DND-41 (cell line): ENCODE results near the gene KLF16.
A peak's percentile ranks its signal among the peaks of the same experiment; 100 is the strongest.
"Not testable (repeated sequence)": the region's sequence is repeated elsewhere in the genome, so short reads cannot be mapped to it uniquely, and the experiment has no call there.

ENCODE experiments used
- ATAC-seq: fragments of 200-7000 bp; cut with Tn5 transposase; 3 replicates; pipeline ENCODE4 v1.9.1; 2021; ENCODE audit warnings: low read depth; ENCODE audit not compliant: insufficient read depth
- DNase-seq: peaks from one replicate; pipeline ENCODE4 v3.0.0-alpha.2; 2020
- H2AFZ ChIP-seq: 2 replicates; pipeline ENCODE4 v1.6.0; 2012; ENCODE audit warnings: low read depth, low read length
- H3K27ac ChIP-seq: 2 replicates; pipeline ENCODE4 v1.5.1; 2012; ENCODE audit warnings: low read length, inconsistent platforms
- H3K27me3 ChIP-seq: fragments of 200-600 bp; sonication (generic); 2 replicates; pipeline ENCODE4 v1.6.0; 2012; ENCODE audit warnings: low read length, mild to moderate bottlenecking, inconsistent platforms; ENCODE audit not compliant: insufficient read depth, poor library complexity
- H3K36me3 ChIP-seq: 2 replicates; pipeline ENCODE4 v1.5.1; 2012; ENCODE audit warnings: low read length, inconsistent platforms; ENCODE audit not compliant: insufficient read depth
- H3K4me1 ChIP-seq: 2 replicates; pipeline ENCODE4 v1.5.1; 2012; ENCODE audit warnings: mild to moderate bottlenecking, low read length; ENCODE audit not compliant: insufficient read depth
- H3K4me2 ChIP-seq: 2 replicates; pipeline ENCODE4 v1.6.0; 2012; ENCODE audit warnings: mild to moderate bottlenecking, moderate library complexity, low read length, inconsistent platforms; ENCODE audit not compliant: insufficient read depth
- H3K4me3 ChIP-seq, 2 experiments: fragments of 200-600 bp in 1 of 2; shearing (Covaris generic) in 1 of 2; 2 replicates each; pipeline ENCODE4 v1.5.1; 2012 to 2016; ENCODE audit warnings: inconsistent platforms in 2 of 2, low read length in 2 of 2, mild to moderate bottlenecking in 2 of 2, low read depth in 1 of 2, moderate library complexity in 1 of 2
- H3K79me2 ChIP-seq: 2 replicates; pipeline ENCODE4 v1.6.0; 2012; ENCODE audit warnings: low read length, inconsistent platforms; ENCODE audit not compliant: insufficient read depth
- H3K9ac ChIP-seq: 2 replicates; pipeline ENCODE4 v1.6.0; 2012; ENCODE audit warnings: low read depth, mild to moderate bottlenecking, inconsistent platforms, low read length, moderate library complexity
- H3K9me3 ChIP-seq: 2 replicates; pipeline ENCODE4 v1.5.1; 2012; ENCODE audit warnings: low read length, moderate library complexity, mild to moderate bottlenecking, inconsistent platforms; ENCODE audit not compliant: insufficient read depth, severe bottlenecking
- H4K20me1 ChIP-seq: 2 replicates; pipeline ENCODE4 v1.6.0; 2012; ENCODE audit warnings: low read length; ENCODE audit not compliant: insufficient read depth
- CTCF ChIP-seq: IDR thresholded peaks from 2 replicates; pipeline ENCODE4 v1.5.1; 2012; ENCODE audit warnings: borderline replicate concordance, low read length, moderate library complexity, mild to moderate bottlenecking; ENCODE audit not compliant: poor library complexity, severe bottlenecking; ENCODE audit errors: extremely low read depth
- EZH2 ChIP-seq: IDR thresholded peaks from 3 replicates; pipeline ENCODE4 v1.6.1; 2012; ENCODE audit warnings: borderline replicate concordance, low read depth, mild to moderate bottlenecking, moderate library complexity, low read length, inconsistent platforms; ENCODE audit not compliant: severe bottlenecking

The KLF16 gene

GRCh38 chr19:1876496-1877279, 13.3 kb upstream of the KLF16 start:
- peaks cover 40% of the 10 kb centered on the region for H3K4me1 ChIP-seq
- H3K36me3 ChIP-seq: peaks cover 34% of the 10 kb centered on the region
- not testable (repeated sequence) for H3K27me3 ChIP-seq, DNase-seq, H3K9me3 ChIP-seq
- peak; percentile 5; the same call in 1 of the 3 replicates for ATAC-seq
- peaks cover 41% of the 10 kb centered on the region for H4K20me1 ChIP-seq
- H3K9ac ChIP-seq: peak overlapping the region; percentile 98
- H3K79me2 ChIP-seq: peaks cover 58% of the 10 kb centered on the region
- H3K27ac ChIP-seq: peak overlapping the region; percentile 74
- peak overlapping the region; percentile 91 for H2AFZ ChIP-seq
- H3K4me3 ChIP-seq: peak overlapping the region; percentile 99 to 100; a peak in 3 of 4 replicates
- H3K4me2 ChIP-seq: peak overlapping the region; percentile 83

GRCh38 chr19:1875646-1876495, 12.5 kb upstream of the KLF16 start:
- peaks cover 62% of the 10 kb centered on the region for H3K79me2 ChIP-seq
- H3K27me3 ChIP-seq: no peaks in the 10 kb centered on the region
- peak overlapping the region; percentile 99 to 100 for H3K4me3 ChIP-seq
- H4K20me1 ChIP-seq: peaks cover 42% of the 10 kb centered on the region
- peaks cover 37% of the 10 kb centered on the region for H3K36me3 ChIP-seq
- H3K9me3 ChIP-seq: no peaks in the 10 kb centered on the region
- peak overlapping the region; percentile 83 for H3K4me2 ChIP-seq
- TF ChIP-seq EZH2: no peak
- no peak for TF ChIP-seq CTCF
- H2AFZ ChIP-seq: peak overlapping the region; percentile 91
- ATAC-seq (peak; percentile 96), DNase-seq (peak; percentile 89)
- peaks cover 40% of the 10 kb centered on the region for H3K4me1 ChIP-seq
- H3K27ac ChIP-seq: peak overlapping the region; percentile 74
- peak overlapping the region; percentile 98 for H3K9ac ChIP-seq

- Histone ChIP-seq H4K20me1 (peaks cover 38% of the 10 kb centered on the region), H3K36me3 (peaks cover 32% of the 10 kb centered on the region), H3K4me3 (peak overlapping the region; percentile 99 to 100), H3K4me1 (peaks cover 36% of the 10 kb centered on the region), H3K27ac (peak overlapping the region; percentile 74), H2AFZ (peak overlapping the region; percentile 91), H3K79me2 (peaks cover 59% of the 10 kb centered on the region), H3K9ac (peak overlapping the region; percentile 98), H3K4me2 (peak overlapping the region; percentile 83)
- peak; percentile 13; the same call in 2 of the 3 replicates for ATAC-seq
- H3K9me3 ChIP-seq, DNase-seq, H3K27me3 ChIP-seq: not testable (repeated sequence)
These were observed 11.9 kb upstream of the KLF16 start for GRCh38 chr19:1875265-1875645.

- H4K20me1 ChIP-seq: peaks cover 36% of the 10 kb centered on the region
- TF ChIP-seq EZH2: no peak
- no peak for TF ChIP-seq CTCF
- H3K27ac ChIP-seq: peak overlapping the region; percentile 74
- peak overlapping the region; percentile 98 for H3K9ac ChIP-seq
- H3K4me1 ChIP-seq: peaks cover 32% of the 10 kb centered on the region
- H3K79me2 ChIP-seq: peaks cover 57% of the 10 kb centered on the region
- peak overlapping the region; percentile 83 for H3K4me2 ChIP-seq
- peak overlapping the region; percentile 2; the same call in 1 of the 2 replicates for H2AFZ ChIP-seq
- ATAC-seq: peak; percentile 36
- no peaks in the 10 kb centered on the region for H3K27me3 ChIP-seq
- H3K36me3 ChIP-seq: peaks cover 28% of the 10 kb centered on the region
- no peaks in the 10 kb centered on the region for H3K9me3 ChIP-seq
- H3K4me3 ChIP-seq: peak overlapping the region; percentile 99 to 100
- no peak for DNase-seq
These were observed 11.3 kb upstream of the KLF16 start for GRCh38 chr19:1874554-1875185.
